ENCODE data around the gene GATAD2A. TPM values are rescaled to one million over a fixed set of nuclear protein-coding genes. Genes with fewer than 3 reads are reported as not detected.

GATAD2A gene
- total RNA-seq, 1 donor from 2014 or later, result 118 TPM

- DNase-seq (ENCODE audit: low read depth), result no peak
- TF ChIP-seq CTCF (conservative IDR thresholded peaks at IDR 0.05; ENCODE audit: low read depth, low read length), result no peak
- H3K4me3 ChIP-seq (ENCODE audit: low read depth, low read length), result peak overlapping the region; percentile 23
Measured at GRCh38 chr19:19487950-19488874, 82.7 kb downstream of the GATAD2A start.

GRCh38 chr19:19488875-19489690, 83.6 kb downstream of the GATAD2A start:
- DNase-seq (ENCODE audit: low read depth), result peak; percentile 87
- peak overlapping the region; percentile 25 for H3K4me3 ChIP-seq (ENCODE audit: low read depth, low read length)
- no peak for TF ChIP-seq CTCF (conservative IDR thresholded peaks at IDR 0.05; ENCODE audit: low read depth, low read length)

GRCh38 chr19:19489804-19490204, 84.3 kb downstream of the GATAD2A start:
- no peak for TF ChIP-seq CTCF (conservative IDR thresholded peaks at IDR 0.05; ENCODE audit: low read depth, low read length)
- no peak for DNase-seq (ENCODE audit: low read depth)
- peak overlapping the region; percentile 25 for H3K4me3 ChIP-seq (ENCODE audit: low read depth, low read length)

GRCh38 chr19:19490214-19490968, 84.9 kb downstream of the GATAD2A start:
- peak; percentile 81 for TF ChIP-seq CTCF (conservative IDR thresholded peaks at IDR 0.05; ENCODE audit: low read depth, low read length)

GRCh38 chr19:19491321-19492025, 86.0 kb downstream of the GATAD2A start:
- TF ChIP-seq CTCF (conservative IDR thresholded peaks at IDR 0.05; ENCODE audit: low read depth, low read length), result no peak
- no peak for DNase-seq (ENCODE audit: low read depth)
- no peak overlapping the region for H3K4me3 ChIP-seq (ENCODE audit: low read depth, low read length)

More at GRCh38 chr19:19490214-19490968, 84.9 kb downstream of the GATAD2A start:
- DNase-seq (ENCODE audit: low read depth), result peak; percentile 59
- peak overlapping the region; percentile 25 for H3K4me3 ChIP-seq (ENCODE audit: low read depth, low read length)

- DNase-seq (ENCODE audit: low read depth), result no peak
- no peak overlapping the region for H3K4me3 ChIP-seq (ENCODE audit: low read depth, low read length)
- TF ChIP-seq CTCF (conservative IDR thresholded peaks at IDR 0.05; ENCODE audit: low read depth, low read length), result no peak
Measured at GRCh38 chr19:19492026-19492610, 86.6 kb downstream of the GATAD2A start.
